GM19099 (cell line): ENCODE results near the gene ATP6V1C2.

ENCODE experiments used
- POLR2A ChIP-seq: IDR thresholded peaks from 3 replicates; pipeline ENCODE4 v1.6.1; 2011; ENCODE audit warnings: low read depth; ENCODE audit not compliant: insufficient read length; ENCODE audit errors: extremely low read depth

The ATP6V1C2 gene

GRCh38 chr2:10784719-10785118 is 63.3 kb downstream of the ATP6V1C2 start:
- no peak for TF ChIP-seq POLR2A

GRCh38 chr2:10785260-10785659 is 63.8 kb downstream of the ATP6V1C2 start:
- no peak for TF ChIP-seq POLR2A

- TF ChIP-seq POLR2A, result no peak
Measured at GRCh38 chr2:10786240-10786982, 65.0 kb downstream of the ATP6V1C2 start.

GRCh38 chr2:10787176-10787968 is 65.9 kb downstream of the ATP6V1C2 start:
- no peak for TF ChIP-seq POLR2A

GRCh38 chr2:10788855-10789254 is 67.4 kb downstream of the ATP6V1C2 start:
- no peak for TF ChIP-seq POLR2A

- no peak for TF ChIP-seq POLR2A
Measured at GRCh38 chr2:10790228-10790973, 69.0 kb downstream of the ATP6V1C2 start.

- TF ChIP-seq POLR2A, result no peak
Measured at GRCh38 chr2:10792001-10792634, 70.7 kb downstream of the ATP6V1C2 start.

- TF ChIP-seq POLR2A, result no peak
Measured at GRCh38 chr2:10792660-10793400, 71.4 kb downstream of the ATP6V1C2 start.

GRCh38 chr2:10793816-10794215 is 72.4 kb downstream of the ATP6V1C2 start:
- no peak for TF ChIP-seq POLR2A

- no peak for TF ChIP-seq POLR2A
Measured at GRCh38 chr2:10794876-10795275, 73.4 kb downstream of the ATP6V1C2 start.

GRCh38 chr2:10795508-10796046 is 74.1 kb downstream of the ATP6V1C2 start:
- TF ChIP-seq POLR2A, result no peak

- TF ChIP-seq POLR2A, result no peak
Measured at GRCh38 chr2:10796703-10797102, 75.3 kb downstream of the ATP6V1C2 start.

- no peak for TF ChIP-seq POLR2A
Measured at GRCh38 chr2:10798783-10799182, 77.4 kb downstream of the ATP6V1C2 start.

GRCh38 chr2:10800163-10800562 is 78.7 kb downstream of the ATP6V1C2 start:
- no peak for TF ChIP-seq POLR2A
